GM18858 (cell line): ENCODE results near the gene KRT5.

ENCODE experiments used
- ATAC-seq: cut with Tn5 transposase; IDR thresholded peaks from one replicate; pipeline ENCODE4 v1.9.1; 2021; ENCODE audit not compliant: unreplicated experiment

The KRT5 gene

GRCh38 chr12:52519826-52520662 lies at the start of gene KRT5:
TSS of gene KRT5 (minus strand) at chr12:52520394. CDS start at chr12:52520296, 98 bp downstream.
- no peak for ATAC-seq

DNA sequence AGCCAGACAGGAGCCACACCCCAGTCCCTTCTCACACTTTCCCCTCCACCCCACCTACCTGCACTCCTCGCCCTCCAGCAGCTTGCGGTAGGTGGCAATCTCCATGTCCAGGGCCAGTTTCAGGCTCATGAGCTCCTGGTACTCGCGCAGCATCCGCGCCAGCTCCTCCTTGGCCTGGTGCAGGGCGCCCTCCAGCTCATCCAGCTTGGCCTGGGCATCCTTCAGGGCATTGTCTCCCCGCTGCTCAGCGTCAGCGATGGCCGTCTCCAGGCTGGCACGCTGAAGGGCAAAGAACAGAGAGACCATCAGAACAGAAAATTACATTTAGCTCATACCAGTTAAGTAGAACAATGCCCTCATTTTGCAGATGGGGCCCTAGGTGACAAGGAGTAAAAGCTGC lies 47.9 kb upstream of the KRT5 start:
- ATAC-seq = no peak

DNA sequence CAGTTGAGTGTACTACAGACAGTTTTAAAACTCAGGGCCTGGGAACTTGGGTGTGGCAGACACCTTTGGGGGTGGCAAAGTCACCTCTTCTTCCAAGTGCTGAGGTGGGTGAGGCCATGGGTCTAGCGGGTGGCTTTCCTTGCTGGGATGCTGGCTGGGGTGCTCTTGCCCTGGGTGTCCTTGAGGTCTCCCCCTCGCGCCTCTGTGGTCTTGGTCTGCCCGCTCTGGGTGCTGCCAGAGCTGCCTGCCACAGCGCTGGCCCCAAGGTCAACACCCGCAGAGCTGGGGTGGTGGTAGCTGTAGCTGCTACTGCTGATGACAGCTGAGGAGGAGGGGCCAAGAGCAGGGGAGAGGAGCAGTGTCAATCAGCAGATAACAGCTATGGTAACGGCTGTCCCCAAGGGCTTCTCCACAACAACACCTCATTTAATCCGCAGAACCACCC lies 46.7 kb upstream of the KRT5 start:
- no peak for ATAC-seq

GRCh38 chr12:52564582-52564981 lies 44.4 kb upstream of the KRT5 start:
- no peak for ATAC-seq

- no peak for ATAC-seq
These were observed 41.8 kb upstream of the KRT5 start for GRCh38 chr12:52561880-52562449.

DNA sequence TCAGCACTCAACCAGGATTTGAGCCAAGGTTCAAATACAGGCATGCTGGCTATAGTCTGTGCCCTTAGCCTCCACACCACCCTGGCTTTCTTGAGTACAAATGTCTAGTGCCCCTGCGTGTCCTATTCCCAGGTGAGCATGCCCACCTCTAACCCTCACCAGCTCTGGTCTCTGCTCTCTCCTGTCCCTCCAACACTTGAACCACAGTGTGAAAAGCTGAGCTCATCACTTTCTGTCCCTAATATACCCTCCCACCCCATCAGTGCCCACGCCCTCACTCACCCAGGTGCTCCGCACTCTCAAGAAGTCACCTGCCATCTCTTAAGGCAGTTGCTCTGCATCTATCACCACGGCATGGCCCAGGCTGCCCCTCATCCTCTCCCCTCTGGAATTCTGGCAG lies 39.8 kb upstream of the KRT5 start:
- ATAC-seq = no peak

- ATAC-seq = no peak
These were observed 38.7 kb upstream of the KRT5 start for GRCh38 chr12:52558781-52559445.

DNA sequence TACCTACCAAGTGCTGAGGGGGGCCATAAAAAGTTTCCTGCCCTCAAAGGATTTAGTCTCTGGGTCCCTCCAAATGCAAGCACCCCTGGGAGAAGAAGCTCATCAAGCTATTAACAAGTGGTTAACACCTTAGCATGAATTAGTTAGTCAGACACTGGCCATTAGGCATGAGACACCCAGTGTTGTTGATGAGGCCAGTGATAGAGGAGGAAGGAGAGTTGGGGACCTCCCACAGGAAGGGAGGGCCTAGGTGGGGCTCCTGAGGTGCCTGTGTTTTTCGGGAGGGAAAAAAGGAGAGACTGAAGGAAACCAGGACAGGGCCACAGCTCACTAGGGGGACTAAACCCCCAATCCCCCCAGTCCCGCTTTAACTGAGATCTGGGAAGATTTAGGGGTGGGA lies 37.3 kb upstream of the KRT5 start:
- ATAC-seq = no peak

DNA sequence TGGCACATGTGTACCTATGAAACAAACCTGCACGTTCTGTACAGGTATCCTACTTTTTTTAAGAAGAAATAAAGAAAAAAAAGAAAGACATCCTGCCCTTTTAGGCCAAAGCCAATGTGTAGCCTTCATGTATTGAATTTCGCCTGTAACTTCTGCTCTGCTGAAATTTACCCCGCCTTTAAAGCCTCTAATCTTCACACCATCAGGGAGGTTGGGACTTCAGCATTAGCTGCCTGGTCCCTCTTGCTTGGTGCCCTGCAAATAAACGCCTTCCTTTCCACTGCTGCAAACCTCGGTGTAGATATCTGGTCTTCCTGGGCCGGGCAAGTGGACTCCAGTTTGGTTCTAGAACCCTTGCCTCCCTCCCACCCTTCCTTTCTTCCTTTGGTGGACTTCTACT lies 35.4 kb upstream of the KRT5 start:
- no peak for ATAC-seq

- no peak for ATAC-seq
These were observed 32.5 kb upstream of the KRT5 start, which contains the start of gene KRT71 for GRCh38 chr12:52552681-52553195. TSS of gene KRT71 (minus strand) at chr12:52553145. CDS start at chr12:52553077, 68 bp downstream.

GRCh38 chr12:52552055-52552454 lies 31.9 kb upstream of the KRT5 start:
- no peak for ATAC-seq

- ATAC-seq = no peak
These were observed 31.1 kb upstream of the KRT5 start for GRCh38 chr12:52551216-52551865.

DNA sequence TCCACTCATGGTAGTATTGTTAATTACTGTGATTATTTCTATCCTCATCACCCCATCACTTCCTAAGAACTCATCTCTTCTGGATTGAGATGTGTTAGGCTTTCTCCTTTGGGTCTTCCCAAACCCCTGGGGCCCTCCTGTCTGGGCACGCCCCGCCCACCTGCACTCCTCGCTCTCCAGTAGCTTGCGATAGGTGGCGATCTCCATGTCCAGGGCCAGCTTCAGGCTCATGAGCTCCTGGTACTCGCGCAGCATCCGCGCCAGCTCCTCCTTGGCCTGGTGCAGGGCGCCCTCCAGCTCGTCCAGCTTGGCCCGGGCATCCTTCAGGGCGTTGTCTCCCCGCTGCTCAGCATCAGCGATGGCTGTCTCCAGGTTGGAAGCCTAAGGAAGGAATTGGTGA lies 25.9 kb upstream of the KRT5 start:
- ATAC-seq = no peak

- ATAC-seq = no peak
These were observed 24.0 kb upstream of the KRT5 start for GRCh38 chr12:52543985-52544883.

GRCh38 chr12:52542785-52543318 lies 22.7 kb upstream of the KRT5 start:
- no peak for ATAC-seq

- ATAC-seq = no peak
These were observed 22.0 kb upstream of the KRT5 start for GRCh38 chr12:52542157-52542556.

GRCh38 chr12:52541709-52542108 lies 21.5 kb upstream of the KRT5 start:
- ATAC-seq = no peak

DNA sequence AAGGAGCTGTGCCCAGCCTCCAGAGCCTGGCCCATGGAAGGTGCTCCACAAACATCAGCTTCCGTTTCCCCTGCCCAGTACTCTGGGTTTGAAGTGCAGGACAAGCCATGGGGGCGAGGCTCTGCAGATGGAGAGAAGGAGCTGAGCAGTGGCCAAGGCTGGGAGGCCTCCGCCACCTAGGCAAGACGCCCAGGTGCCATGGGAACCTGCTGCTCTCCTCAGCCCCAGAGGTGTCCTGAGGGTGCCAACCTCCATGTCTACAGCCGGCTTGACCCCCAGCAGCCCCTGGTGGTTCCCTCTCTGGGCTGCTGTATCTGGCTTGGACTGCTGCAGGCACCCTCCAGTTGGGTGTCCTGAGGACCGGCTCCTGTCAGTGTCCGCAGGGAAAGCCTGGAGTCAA lies 20.3 kb upstream of the KRT5 start:
- no peak for ATAC-seq

GRCh38 chr12:52539821-52540173 lies 19.6 kb upstream of the KRT5 start:
- ATAC-seq = no peak
